ENCODE measurements around the gene SEC14L2. TPM values are rescaled to one million over a fixed set of nuclear protein-coding genes. Genes with fewer than 3 reads are reported as not detected.

The SEC14L2 gene
- total RNA-seq, 1 donor from 2014 or later = 14.5 TPM

- Histone ChIP-seq H3K4me3 (ENCODE audit: insufficient read depth, low read depth, low read length) (no peak overlapping the region), H3K27ac (ENCODE audit: low read depth, low read length) (peak overlapping the region; percentile 10), H3K36me3 (ENCODE audit: insufficient read depth, low read length) (no peaks in the 10 kb centered on the region), H4K20me1 (ENCODE audit: insufficient read depth, low read length) (peaks cover 3% of the 10 kb centered on the region), H3K9ac (ENCODE audit: low read length) (no peak overlapping the region), H3K4me2 (ENCODE audit: low read length) (no peak overlapping the region), H3K9me3 (ENCODE audit: insufficient read depth, low read depth, low read length) (peaks cover 3% of the 10 kb centered on the region), H2AFZ (ENCODE audit: low read depth, low read length) (no peak overlapping the region), H3K27me3 (ENCODE audit: insufficient read depth, low read length) (no peaks in the 10 kb centered on the region), H3K4me1 (ENCODE audit: insufficient read depth, low read length) (peaks cover 26% of the 10 kb centered on the region), H3K79me2 (ENCODE audit: insufficient read depth, low read length) (peaks cover 10% of the 10 kb centered on the region)
- Mint-ChIP-seq H3K4me1 (ENCODE audit: low read depth, unreplicated experiment) (peaks cover 14% of the 10 kb centered on the region), H3K36me3 (ENCODE audit: low read depth, unreplicated experiment) (peaks cover 3% of the 10 kb centered on the region), H3K4me3 (ENCODE audit: unreplicated experiment) (no peak overlapping the region), H3K27ac (ENCODE audit: unreplicated experiment) (peak overlapping the region; percentile 64), H3K9me3 (ENCODE audit: unreplicated experiment) (peaks cover 5% of the 10 kb centered on the region), H3K27me3 (ENCODE audit: low read depth, unreplicated experiment) (peaks cover 6% of the 10 kb centered on the region)
- FAIRE-seq (no peak), DNase-seq (ENCODE audit: low read depth) (peak; percentile 52)
- peak; percentile 72 for TF ChIP-seq CTCF (IDR thresholded peaks at IDR 0.05; ENCODE audit: insufficient read depth, low read depth, low read length)
- TF ChIP-seq EZH2 (IDR thresholded peaks at IDR 0.05; ENCODE audit: insufficient read depth, low read length) = no peak
Observed at GRCh38 chr22:30390974-30391691, 5.7 kb upstream of the SEC14L2 start.

- H2AFZ ChIP-seq (ENCODE audit: low read depth, low read length) = no peak overlapping the region
- no peak overlapping the region for H3K27ac ChIP-seq (ENCODE audit: low read depth, low read length)
- FAIRE-seq (no peak), DNase-seq (ENCODE audit: low read depth) (no peak)
- no peak overlapping the region for H3K27ac Mint-ChIP-seq (ENCODE audit: unreplicated experiment)
- peak overlapping the region; percentile 8 for H3K4me2 ChIP-seq (ENCODE audit: low read length)
- H3K4me3 Mint-ChIP-seq (ENCODE audit: unreplicated experiment) = no peak overlapping the region
- H3K4me1 ChIP-seq (ENCODE audit: insufficient read depth, low read length) = peaks cover 24% of the 10 kb centered on the region
- peaks cover 5% of the 10 kb centered on the region for H3K9me3 Mint-ChIP-seq (ENCODE audit: unreplicated experiment)
- H3K79me2 ChIP-seq (ENCODE audit: insufficient read depth, low read length) = peaks cover 19% of the 10 kb centered on the region
- peaks cover 13% of the 10 kb centered on the region for H3K4me1 Mint-ChIP-seq (ENCODE audit: low read depth, unreplicated experiment)
- no peak overlapping the region for H3K4me3 ChIP-seq (ENCODE audit: insufficient read depth, low read depth, low read length)
- no peaks in the 10 kb centered on the region for H3K36me3 ChIP-seq (ENCODE audit: insufficient read depth, low read length)
- no peak overlapping the region for H3K9ac ChIP-seq (ENCODE audit: low read length)
- H3K36me3 Mint-ChIP-seq (ENCODE audit: low read depth, unreplicated experiment) = no peaks in the 10 kb centered on the region
- no peaks in the 10 kb centered on the region for H3K27me3 ChIP-seq (ENCODE audit: insufficient read depth, low read length)
- peaks cover 6% of the 10 kb centered on the region for H4K20me1 ChIP-seq (ENCODE audit: insufficient read depth, low read length)
- H3K9me3 ChIP-seq (ENCODE audit: insufficient read depth, low read depth, low read length) = peaks cover 3% of the 10 kb centered on the region
- H3K27me3 Mint-ChIP-seq (ENCODE audit: low read depth, unreplicated experiment) = peaks cover 6% of the 10 kb centered on the region
- TF ChIP-seq CTCF (IDR thresholded peaks at IDR 0.05; ENCODE audit: insufficient read depth, low read depth, low read length) = no peak
- TF ChIP-seq EZH2 (IDR thresholded peaks at IDR 0.05; ENCODE audit: insufficient read depth, low read length) = no peak
Observed at GRCh38 chr22:30392661-30393321, 4.0 kb upstream of the SEC14L2 start.

- H3K4me3 ChIP-seq (ENCODE audit: insufficient read depth, low read depth, low read length) = no peak overlapping the region
- no peaks in the 10 kb centered on the region for H3K36me3 Mint-ChIP-seq (ENCODE audit: low read depth, unreplicated experiment)
- H3K9me3 ChIP-seq (ENCODE audit: insufficient read depth, low read depth, low read length) = peaks cover 3% of the 10 kb centered on the region
- H3K9me3 Mint-ChIP-seq (ENCODE audit: unreplicated experiment) = peaks cover 5% of the 10 kb centered on the region
- peaks cover 17% of the 10 kb centered on the region for H3K4me1 Mint-ChIP-seq (ENCODE audit: low read depth, unreplicated experiment)
- H3K79me2 ChIP-seq (ENCODE audit: insufficient read depth, low read length) = peaks cover 24% of the 10 kb centered on the region
- H3K9ac ChIP-seq (ENCODE audit: low read length) = no peak overlapping the region
- H3K4me3 Mint-ChIP-seq (ENCODE audit: unreplicated experiment) = no peak overlapping the region
- no peak overlapping the region for H3K4me2 ChIP-seq (ENCODE audit: low read length)
- H3K27me3 Mint-ChIP-seq (ENCODE audit: low read depth, unreplicated experiment) = peaks cover 6% of the 10 kb centered on the region
- H3K36me3 ChIP-seq (ENCODE audit: insufficient read depth, low read length) = no peaks in the 10 kb centered on the region
- no peak overlapping the region for H3K27ac ChIP-seq (ENCODE audit: low read depth, low read length)
- no peak for TF ChIP-seq EZH2 (IDR thresholded peaks at IDR 0.05; ENCODE audit: insufficient read depth, low read length)
- TF ChIP-seq CTCF (IDR thresholded peaks at IDR 0.05; ENCODE audit: insufficient read depth, low read depth, low read length) = no peak
- H3K4me1 ChIP-seq (ENCODE audit: insufficient read depth, low read length) = peaks cover 29% of the 10 kb centered on the region
- no peak for FAIRE-seq
- no peaks in the 10 kb centered on the region for H3K27me3 ChIP-seq (ENCODE audit: insufficient read depth, low read length)
- no peak for DNase-seq (ENCODE audit: low read depth)
- H2AFZ ChIP-seq (ENCODE audit: low read depth, low read length) = no peak overlapping the region
- H3K27ac Mint-ChIP-seq (ENCODE audit: unreplicated experiment) = no peak overlapping the region
- H4K20me1 ChIP-seq (ENCODE audit: insufficient read depth, low read length) = peaks cover 11% of the 10 kb centered on the region
Observed at GRCh38 chr22:30393322-30393680, 3.5 kb upstream of the SEC14L2 start.

Measured in astrocyte (in vitro differentiated cells and primary cell).